Effector memory CD8-positive, alpha-beta T cell (primary cell): ENCODE results near the gene CFAP300.

Source experiments
- ATAC-seq: fragments of 150-1000 bp; cut with Tn5 transposase; replicated peaks from 2 replicates; pipeline ENCODE4 v1.10.0; 2021; ENCODE audit warnings: mild to moderate bottlenecking, moderate library complexity
- DNase-seq, 3 experiments: peaks; one replicate each; pipeline ENCODE4 v3.0.0; 2021
- H3K27ac Mint-ChIP-seq, 2 donors: one replicate each; pipeline ENCODE4 v1.8.0; 2022; ENCODE audit warnings: mild to moderate bottlenecking in 2 of 2, mixed read lengths in 2 of 2, moderate library complexity in 2 of 2
- H3K27me3 Mint-ChIP-seq, 2 donors: one replicate each; pipeline ENCODE4 v1.8.0; 2022; ENCODE audit warnings: mixed read lengths in 2 of 2
- H3K36me3 Mint-ChIP-seq: one replicate; pipeline ENCODE4 v1.8.0; 2022; ENCODE audit warnings: mild to moderate bottlenecking, moderate library complexity, mixed read lengths; ENCODE audit not compliant: insufficient read depth
- H3K4me1 Mint-ChIP-seq, 2 donors: one replicate each; pipeline ENCODE4 v1.8.0; 2022; ENCODE audit warnings: low read depth in 2 of 2, mixed read lengths in 2 of 2
- H3K4me3 Mint-ChIP-seq, 2 donors: one replicate each; pipeline ENCODE4 v1.8.0; 2022; ENCODE audit warnings: mild to moderate bottlenecking in 2 of 2, mixed read lengths in 2 of 2, moderate library complexity in 2 of 2
- H3K9me3 Mint-ChIP-seq, 2 donors: one replicate each; pipeline ENCODE4 v1.8.0; 2022; ENCODE audit warnings: mixed read lengths in 2 of 2

The CFAP300 gene

GRCh38 chr11:102119997-102120396 lies 72.8 kb downstream of the CFAP300 start:
- no peaks in the 10 kb centered on the region for H3K4me1 Mint-ChIP-seq
- no peaks in the 10 kb centered on the region for H3K9me3 Mint-ChIP-seq
- H3K27ac Mint-ChIP-seq, result no peak overlapping the region
- peaks cover 36 to 38% of the 10 kb centered on the region in 2 donors for H3K27me3 Mint-ChIP-seq
- peaks cover 7% of the 10 kb centered on the region for H3K36me3 Mint-ChIP-seq
- ATAC-seq (no peak), DNase-seq (no peak)
- no peak overlapping the region for H3K4me3 Mint-ChIP-seq

- no peak overlapping the region for H3K27ac Mint-ChIP-seq
- H3K9me3 Mint-ChIP-seq, result no peaks in the 10 kb centered on the region
- ATAC-seq, result no peak
- no peak overlapping the region for H3K4me3 Mint-ChIP-seq
- no peaks in the 10 kb centered on the region for H3K4me1 Mint-ChIP-seq
- no peak for DNase-seq
- peaks cover 31 to 33% of the 10 kb centered on the region in 2 donors for H3K27me3 Mint-ChIP-seq
- H3K36me3 Mint-ChIP-seq, result peaks cover 4% of the 10 kb centered on the region
Measured at GRCh38 chr11:102120437-102120973, 73.3 kb downstream of the CFAP300 start.

- Mint-ChIP-seq H3K27ac (no peak overlapping the region), H3K4me3 (no peak overlapping the region), H3K27me3 (peaks cover 28 to 36% of the 10 kb centered on the region in 2 donors), H3K9me3 (no peaks in the 10 kb centered on the region), H3K36me3 (peaks cover 4% of the 10 kb centered on the region), H3K4me1 (no peaks in the 10 kb centered on the region)
- DNase-seq, result no peak
- no peak for ATAC-seq
Measured at GRCh38 chr11:102121329-102121728, 74.1 kb downstream of the CFAP300 start.
